Prostate gland (tissue), 2 donors: ENCODE measurements around the gene NDUFA8.

Experiments
- POLR2A ChIP-seq: fragments of 450-650 bp; IDR thresholded peaks from one replicate; pipeline ENCODE4 v1.6.1; 2016; ENCODE audit warnings: antibody characterized with exemption, mild to moderate bottlenecking
- POLR2AphosphoS5 ChIP-seq: sonication (generic); formaldehyde crosslinking; IDR thresholded peaks from one replicate; pipeline ENCODE4 v1.6.1; 2017; ENCODE audit warnings: antibody characterized with exemption
- TF ChIP-seq, protein P1 (sequence below), 4 experiments: fragments of 200-600 bp in 2 of 4; fragments of 450-650 bp in 2 of 4; sonication (generic) in 2 of 4; IDR thresholded peaks; 1 replicate in 3 of 4; 2 replicates in 1 of 4; pipeline ENCODE4 v1.5.1; 2016 to 2019; ENCODE audit warnings: antibody characterized with exemption in 4 of 4, mild to moderate bottlenecking in 2 of 4, moderate library complexity in 2 of 4

DNA sequence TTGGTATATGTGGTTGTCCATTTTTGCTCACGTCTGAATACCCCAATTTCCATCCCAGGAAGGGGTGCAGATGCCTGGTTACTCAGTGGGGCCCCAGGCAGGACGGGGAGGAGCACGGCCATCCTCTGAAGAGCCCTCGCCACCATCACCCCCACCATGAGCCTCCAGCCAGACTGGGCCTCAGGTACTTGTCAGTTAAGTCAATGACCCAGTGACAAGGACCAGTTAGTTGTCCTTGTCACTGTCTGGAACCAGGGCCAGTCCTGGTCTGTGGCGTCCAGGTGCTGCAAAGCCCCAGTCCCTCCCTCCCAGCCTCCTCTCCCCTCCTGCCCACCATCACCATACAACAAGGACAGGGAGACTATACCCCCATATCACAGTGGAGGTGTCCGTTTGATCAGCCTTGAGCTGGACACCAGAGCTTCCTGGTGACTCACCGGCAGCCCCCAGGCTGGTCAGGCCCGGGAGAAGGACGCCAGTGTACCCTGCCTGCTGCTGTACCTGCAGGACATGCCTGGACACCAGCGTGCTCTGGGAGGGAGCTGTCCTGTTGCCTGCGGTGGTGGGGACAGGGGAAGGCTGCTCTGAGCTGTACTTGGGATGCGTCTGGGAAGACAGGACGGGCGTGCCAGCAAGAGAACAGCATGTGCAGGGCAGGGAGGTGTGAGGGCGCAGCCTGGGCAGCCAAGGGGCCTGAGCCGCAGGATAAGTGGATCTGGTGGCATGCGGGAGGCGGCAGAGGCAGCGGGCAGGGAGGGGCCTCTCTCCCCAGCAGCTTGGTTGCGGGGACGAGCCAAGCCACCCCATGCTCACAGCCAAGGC lies 33.9 kb downstream of the NDUFA8 start:
- TF ChIP-seq, protein P1, sequence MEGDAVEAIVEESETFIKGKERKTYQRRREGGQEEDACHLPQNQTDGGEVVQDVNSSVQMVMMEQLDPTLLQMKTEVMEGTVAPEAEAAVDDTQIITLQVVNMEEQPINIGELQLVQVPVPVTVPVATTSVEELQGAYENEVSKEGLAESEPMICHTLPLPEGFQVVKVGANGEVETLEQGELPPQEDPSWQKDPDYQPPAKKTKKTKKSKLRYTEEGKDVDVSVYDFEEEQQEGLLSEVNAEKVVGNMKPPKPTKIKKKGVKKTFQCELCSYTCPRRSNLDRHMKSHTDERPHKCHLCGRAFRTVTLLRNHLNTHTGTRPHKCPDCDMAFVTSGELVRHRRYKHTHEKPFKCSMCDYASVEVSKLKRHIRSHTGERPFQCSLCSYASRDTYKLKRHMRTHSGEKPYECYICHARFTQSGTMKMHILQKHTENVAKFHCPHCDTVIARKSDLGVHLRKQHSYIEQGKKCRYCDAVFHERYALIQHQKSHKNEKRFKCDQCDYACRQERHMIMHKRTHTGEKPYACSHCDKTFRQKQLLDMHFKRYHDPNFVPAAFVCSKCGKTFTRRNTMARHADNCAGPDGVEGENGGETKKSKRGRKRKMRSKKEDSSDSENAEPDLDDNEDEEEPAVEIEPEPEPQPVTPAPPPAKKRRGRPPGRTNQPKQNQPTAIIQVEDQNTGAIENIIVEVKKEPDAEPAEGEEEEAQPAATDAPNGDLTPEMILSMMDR (IDR thresholded peaks at IDR 0.05): no peak
- TF ChIP-seq POLR2A (no peak), POLR2AphosphoS5 (no peak)
